ENCODE measurements around the gene CYP24A1.

Gene CYP24A1

GRCh38 chr20:54106162-54106561, 67.6 kb downstream of the CYP24A1 start:
- no peaks in the 10 kb centered on the region for H3K9me2 ChIP-seq (replicated peaks; ENCODE audit: control insufficient read depth, low read length)
- H3K4me2 ChIP-seq (ENCODE audit: low read length): no peak overlapping the region
- no peak overlapping the region for H3K4me3 ChIP-seq (ENCODE audit: low read length)
- no peaks in the 10 kb centered on the region for H4K20me1 ChIP-seq (ENCODE audit: control insufficient read depth, insufficient read depth, low read depth, low read length)
- no peaks in the 10 kb centered on the region for H3K4me1 ChIP-seq (ENCODE audit: control insufficient read depth, low read length)
- TF ChIP-seq CTCF (IDR thresholded peaks at IDR 0.05; ENCODE audit: low read depth, low read length, poor library complexity, severe bottlenecking): no peak
- TF ChIP-seq EZH2phosphoT487 (IDR thresholded peaks at IDR 0.05; ENCODE audit: borderline replicate concordance, low read length): no peak
- H3K27ac ChIP-seq (ENCODE audit: low read depth, low read length): no peak overlapping the region
- no peaks in the 10 kb centered on the region for H3K36me3 ChIP-seq (ENCODE audit: control insufficient read depth, low read length)
- H3K79me2 ChIP-seq (ENCODE audit: control insufficient read depth, low read length): no peaks in the 10 kb centered on the region
- no peaks in the 10 kb centered on the region for H3K9me3 ChIP-seq (ENCODE audit: control insufficient read depth, insufficient read depth, low read length)
- no peaks in the 10 kb centered on the region for H3F3A ChIP-seq (ENCODE audit: control insufficient read depth, insufficient read depth)
- H3K27me3 ChIP-seq (ENCODE audit: control insufficient read depth, low read length): peaks cover 17% of the 10 kb centered on the region

- no peak overlapping the region for H3K27ac ChIP-seq (ENCODE audit: low read depth, low read length)
- peaks cover 17% of the 10 kb centered on the region for H3K27me3 ChIP-seq (ENCODE audit: control insufficient read depth, low read length)
- TF ChIP-seq CTCF (IDR thresholded peaks at IDR 0.05; ENCODE audit: low read depth, low read length, poor library complexity, severe bottlenecking): no peak
- no peak for TF ChIP-seq EZH2phosphoT487 (IDR thresholded peaks at IDR 0.05; ENCODE audit: borderline replicate concordance, low read length)
- no peaks in the 10 kb centered on the region for H3K9me3 ChIP-seq (ENCODE audit: control insufficient read depth, insufficient read depth, low read length)
- H3K4me2 ChIP-seq (ENCODE audit: low read length): no peak overlapping the region
- no peaks in the 10 kb centered on the region for H3K4me1 ChIP-seq (ENCODE audit: control insufficient read depth, low read length)
- no peaks in the 10 kb centered on the region for H3K36me3 ChIP-seq (ENCODE audit: control insufficient read depth, low read length)
- no peak overlapping the region for H3K4me3 ChIP-seq (ENCODE audit: low read length)
- H3F3A ChIP-seq (ENCODE audit: control insufficient read depth, insufficient read depth): no peaks in the 10 kb centered on the region
- no peaks in the 10 kb centered on the region for H3K9me2 ChIP-seq (replicated peaks; ENCODE audit: control insufficient read depth, low read length)
- no peaks in the 10 kb centered on the region for H4K20me1 ChIP-seq (ENCODE audit: control insufficient read depth, insufficient read depth, low read depth, low read length)
- H3K79me2 ChIP-seq (ENCODE audit: control insufficient read depth, low read length): no peaks in the 10 kb centered on the region
These were observed 68.1 kb downstream of the CYP24A1 start for GRCh38 chr20:54105653-54106052.

- no peak overlapping the region for H3K4me2 ChIP-seq (ENCODE audit: low read length)
- H3K4me1 ChIP-seq (ENCODE audit: control insufficient read depth, low read length): no peaks in the 10 kb centered on the region
- no peak overlapping the region for H3K4me3 ChIP-seq (ENCODE audit: low read length)
- TF ChIP-seq EZH2phosphoT487 (IDR thresholded peaks at IDR 0.05; ENCODE audit: borderline replicate concordance, low read length): no peak
- TF ChIP-seq CTCF (IDR thresholded peaks at IDR 0.05; ENCODE audit: low read depth, low read length, poor library complexity, severe bottlenecking): no peak
- no peaks in the 10 kb centered on the region for H3K36me3 ChIP-seq (ENCODE audit: control insufficient read depth, low read length)
- H3K9me3 ChIP-seq (ENCODE audit: control insufficient read depth, insufficient read depth, low read length): no peaks in the 10 kb centered on the region
- H4K20me1 ChIP-seq (ENCODE audit: control insufficient read depth, insufficient read depth, low read depth, low read length): no peaks in the 10 kb centered on the region
- H3F3A ChIP-seq (ENCODE audit: control insufficient read depth, insufficient read depth): no peaks in the 10 kb centered on the region
- no peak overlapping the region for H3K27ac ChIP-seq (ENCODE audit: low read depth, low read length)
- H3K79me2 ChIP-seq (ENCODE audit: control insufficient read depth, low read length): no peaks in the 10 kb centered on the region
- H3K27me3 ChIP-seq (ENCODE audit: control insufficient read depth, low read length): peaks cover 17% of the 10 kb centered on the region
- no peaks in the 10 kb centered on the region for H3K9me2 ChIP-seq (replicated peaks; ENCODE audit: control insufficient read depth, low read length)
These were observed 69.0 kb downstream of the CYP24A1 start for GRCh38 chr20:54104781-54105180.
